PC-3 (cell line): ENCODE data around the gene OR2AG2.

ENCODE experiments used
- CTCF ChIP-seq: fragments of 300-600 bp; sonication (generic); conservative IDR thresholded peaks from 2 replicates; pipeline ENCODE4 v1.5.1; 2017; ENCODE audit warnings: antibody characterized with exemption, low read depth, mild to moderate bottlenecking, low read length
- EZH2 ChIP-seq: fragments of 300-600 bp; sonication (generic); IDR thresholded peaks from one replicate; pipeline ENCODE4 v1.6.1; 2017; ENCODE audit warnings: antibody characterized with exemption, mild to moderate bottlenecking, low read length; ENCODE audit not compliant: unreplicated experiment

GRCh38 chr11:6817694-6818093 is 45.9 kb upstream of the OR2AG2 start:
- TF ChIP-seq EZH2: no peak
- TF ChIP-seq CTCF: no peak
